K562 (cell line): ENCODE results near the gene WFDC6. TPM values are rescaled to one million over a fixed set of nuclear protein-coding genes. Genes with fewer than 3 reads are reported as not detected.

Experiments
- ATAC-seq: fragments of 200-7000 bp; cut with Tn5 transposase; 3 replicates; pipeline ENCODE4 v1.9.1; 2020; ENCODE audit warnings: moderate library complexity
- BruUV-seq: library from RNA; stranded (reverse); fragments of 400-500 nt; replicated peaks from 2 replicates; lab custom pipeline; 2021; lab: Mats Ljungman, UMichigan
- CTCF ChIA-PET: fragments of 300-600 bp; formaldehyde crosslinking; extraction: SDS; loops from one replicate; lab custom pipeline; 2021; ENCODE audit warnings: low intra/inter-chr PET ratio; lab: Yijun Ruan, JAX
- POLR2A ChIA-PET: fragments of 300-600, 350-650 bp; sonication (Branson Sonifier 250); formaldehyde crosslinking; extraction: SDS; loops from one replicate; lab custom pipeline; 2021; ENCODE audit warnings: antibody characterized with exemption, inconsistent platforms; lab: Yijun Ruan, JAX
- DNase-seq, 4 experiments: peaks; one replicate each; pipeline versions ENCODE4 v3.0.0 to v3.0.0-alpha.2; 2011 to 2018; ENCODE audit warnings: low spot score in 3 of 4, mixed read lengths in 3 of 4; ENCODE audit errors: extremely low read depth in 1 of 4
- FAIRE-seq: peaks from 2 replicates; lab custom pipeline; 2011; peaks lifted over from hg19 to GRCh38; lab: Jason Lieb, UNC
- H2AFZ ChIP-seq: 2 replicates; pipeline ENCODE4 v1.6.0; 2011; ENCODE audit warnings: low read depth, low read length, control low read depth, inconsistent platforms
- H3K27ac ChIP-seq: fragments of 200-600 bp; 3 replicates; pipeline ENCODE4 v1.8.0; 2011; ENCODE audit warnings: low read depth, mild to moderate bottlenecking, control low read depth, inconsistent platforms, low read length, moderate library complexity, mixed read lengths; ENCODE audit errors: extremely low read depth
- H3K27me3 ChIP-seq, 2 experiments: fragments of 300-600 bp in 1 of 2; 2 replicates in 1 of 2; 3 replicates in 1 of 2; pipeline versions ENCODE4 v1.6.0 to v1.8.0; 2011; ENCODE audit warnings: inconsistent platforms in 2 of 2, low read length in 2 of 2, mild to moderate bottlenecking in 1 of 2, mixed read lengths in 1 of 2, moderate library complexity in 1 of 2; ENCODE audit not compliant: control insufficient read depth in 2 of 2, insufficient read depth in 2 of 2
- H3K36me3 ChIP-seq: fragments of 300-600 bp; 3 replicates; pipeline ENCODE4 v1.8.0; 2011; ENCODE audit warnings: mild to moderate bottlenecking, low read length, inconsistent platforms; ENCODE audit not compliant: control insufficient read depth, insufficient read depth
- H3K4me1 ChIP-seq, 2 experiments: fragments of 200-600 bp in 1 of 2; replicated peaks in 1 of 2; 2 replicates in 1 of 2; 3 replicates in 1 of 2; pipeline versions ENCODE4 v1.5.1 to v1.8.0; 2011; ENCODE audit warnings: inconsistent platforms in 2 of 2, low read length in 2 of 2, mild to moderate bottlenecking in 1 of 2, mixed read lengths in 1 of 2, moderate library complexity in 1 of 2; ENCODE audit not compliant: control insufficient read depth in 2 of 2, insufficient read depth in 2 of 2
- H3K4me2 ChIP-seq: 2 replicates; pipeline ENCODE4 v1.6.1; 2011; ENCODE audit warnings: low read length, control low read depth, inconsistent platforms, mixed read lengths; ENCODE audit not compliant: insufficient read depth
- H3K4me3 ChIP-seq: fragments of 200-600 bp; sonication (generic), shearing (Covaris generic); 2 replicates; pipeline ENCODE4 v1.5.1; 2016; ENCODE audit warnings: control low read depth, inconsistent platforms
- H3K79me2 ChIP-seq: fragments of 200-600 bp; 3 replicates; pipeline ENCODE4 v1.8.0; 2011; ENCODE audit warnings: low read length, inconsistent platforms; ENCODE audit not compliant: control insufficient read depth, insufficient read depth
- H3K9ac ChIP-seq, 2 experiments: 2 replicates each; pipeline versions ENCODE4 v1.6.0 to v1.6.1; 2011; ENCODE audit warnings: low read depth in 2 of 2, low read length in 2 of 2, control low read depth in 1 of 2, inconsistent platforms in 1 of 2, mild to moderate bottlenecking in 1 of 2, mixed read lengths in 1 of 2; ENCODE audit not compliant: insufficient read depth in 1 of 2
- H3K9me1 ChIP-seq: one replicate; pipeline ENCODE4 v1.6.0; 2011; ENCODE audit warnings: inconsistent platforms, mild to moderate bottlenecking, low read length, moderate library complexity; ENCODE audit not compliant: control insufficient read depth, insufficient read depth
- H3K9me3 ChIP-seq: replicated peaks from 2 replicates; pipeline ENCODE4 v1.5.1; 2011; ENCODE audit warnings: low read depth, low read length, inconsistent platforms; ENCODE audit not compliant: control insufficient read depth, insufficient read depth
- H4K20me1 ChIP-seq: replicated peaks from 2 replicates; pipeline ENCODE4 v1.6.1; 2011; ENCODE audit warnings: low read length, inconsistent platforms, mixed read lengths; ENCODE audit not compliant: control insufficient read depth, insufficient read depth
- ARHGAP35 ChIP-seq: fragments of 450-650 bp; IDR thresholded peaks from 2 replicates; pipeline ENCODE4 v1.6.1; 2018; ENCODE audit not compliant: partially characterized antibody
- KLF1 ChIP-seq: fragments of 450-650 bp; IDR thresholded peaks from 2 replicates; pipeline ENCODE4 v1.6.1; 2016; ENCODE audit warnings: missing genetic modification characterization, missing compliant biosample characterization
- WGBS: fragments of 100-300 bp; shearing (Covaris generic); methylation state at CpG from one replicate; pipeline ENCODE4 v1.1.6; 2016; ENCODE audit warnings: low coverage, mixed read lengths; ENCODE audit not compliant: insufficient coverage; ENCODE audit errors: missing lambda C conversion rate; 5-methylcytosine and 5-hydroxymethylcytosine counted together
- in situ Hi-C: fragments of 300-500 bp; cut with MboI; formaldehyde crosslinking; loops from 4 replicates; pipeline ENCODE4 v1.15.0; 2018; ENCODE audit warnings: inconsistent platforms, mixed read lengths
- intact Hi-C: fragments of 100-400 bp; cut with micrococcal nuclease; formaldehyde crosslinking; loops from 2 replicates; pipeline ENCODE4 v1.14.2; 2022
- polyA plus RNA-seq, 8 experiments: library from polyadenylated mRNA; depleted of rRNA in 4 of 8; stranded (reverse) in 5 of 8; unstranded in 3 of 8; fragments of >200 nt; fragmentation: Nextera tagmentation in 2 of 8; fragmentation: Illumina TruSeq in 1 of 8; extraction: Ambion mirVana in 2 of 8; extraction: Trizol in 1 of 8; gene quantifications; 2 replicates each; pipeline versions ENCODE4 v1.2.1 to v1.2.3, GENCODE V29; 2011 to 2014; ENCODE audit warnings: inconsistent platforms in 1 of 8, missing spikeins in 1 of 8
- total RNA-seq, 7 experiments: library from RNA; depleted of rRNA in 6 of 7; stranded (reverse); fragments of >200 nt in 6 of 7; fragmentation: Illumina TruSeq in 2 of 7; extraction: Trizol in 2 of 7; gene quantifications; 2 replicates each; pipeline versions ENCODE4 v1.2.1 to v1.2.3, GENCODE V29; 2011 to 2021; ENCODE audit warnings: low replicate concordance in 1 of 7
- TF ChIP-seq, protein P1 (sequence below): IDR thresholded peaks from 2 replicates; pipeline ENCODE4 v1.6.1; 2016; ENCODE audit warnings: missing genetic modification characterization, missing compliant biosample characterization
- TF ChIP-seq, protein P2 (sequence below): fragments of 450-650 bp; IDR thresholded peaks from 2 replicates; pipeline ENCODE4 v1.6.1; 2016; ENCODE audit warnings: low read depth, mild to moderate bottlenecking, moderate library complexity

Gene WFDC6
- total and polyA plus RNA-seq, 9 of the 15 experiments (the other 6 are each of a cell fraction or from before 2014, with no cell fraction given): not detected

DNA sequence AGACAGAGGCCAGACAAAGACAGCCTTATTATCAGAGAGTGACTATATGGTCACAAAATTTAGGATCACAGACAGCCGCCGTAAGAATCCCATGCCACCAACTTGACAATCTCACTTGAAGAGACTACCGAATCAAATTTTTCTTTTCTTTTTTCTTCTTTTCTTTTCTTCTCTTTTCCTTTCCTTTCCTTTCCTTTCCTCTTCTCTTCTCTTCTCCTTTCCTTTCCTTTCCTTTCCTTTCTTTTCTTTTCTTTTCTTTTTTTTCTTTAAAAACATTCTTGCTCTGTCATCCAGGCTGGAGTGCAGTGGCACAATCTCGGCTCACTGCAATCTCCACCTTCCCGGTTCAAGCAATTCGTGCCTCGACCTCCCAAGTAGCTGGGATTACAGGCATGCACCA is 9.1 kb upstream of the WFDC6 start:
- intact Hi-C loops (loop anchor here (10.0 kb wide), 1 partner anchor 234 kb away; no protein-coding TSS in a partner anchor), in situ Hi-C loops (no loop called here)
- WGBS: 3% methylated on average over 7 of the region's 7 CpGs
- Histone ChIP-seq H3K79me2 (no peaks in the 10 kb centered on the region), H3K27me3 (peaks cover 0 to 7% of the 10 kb centered on the region in 2 experiments; a peak in 2 of 5 replicates), H3K9me3 (no peaks in the 10 kb centered on the region), H3K27ac (no peak overlapping the region), H3K4me2 (no peak overlapping the region), H4K20me1 (no peaks in the 10 kb centered on the region), H3K9ac (no peak overlapping the region), H3K36me3 (no peaks in the 10 kb centered on the region), H3K4me3 (no peak overlapping the region), H2AFZ (no peak overlapping the region), H3K4me1 (no peaks in the 10 kb centered on the region), H3K9me1 (no peaks in the 10 kb centered on the region)
- no peak for ATAC-seq
- TF ChIP-seq, protein P1, sequence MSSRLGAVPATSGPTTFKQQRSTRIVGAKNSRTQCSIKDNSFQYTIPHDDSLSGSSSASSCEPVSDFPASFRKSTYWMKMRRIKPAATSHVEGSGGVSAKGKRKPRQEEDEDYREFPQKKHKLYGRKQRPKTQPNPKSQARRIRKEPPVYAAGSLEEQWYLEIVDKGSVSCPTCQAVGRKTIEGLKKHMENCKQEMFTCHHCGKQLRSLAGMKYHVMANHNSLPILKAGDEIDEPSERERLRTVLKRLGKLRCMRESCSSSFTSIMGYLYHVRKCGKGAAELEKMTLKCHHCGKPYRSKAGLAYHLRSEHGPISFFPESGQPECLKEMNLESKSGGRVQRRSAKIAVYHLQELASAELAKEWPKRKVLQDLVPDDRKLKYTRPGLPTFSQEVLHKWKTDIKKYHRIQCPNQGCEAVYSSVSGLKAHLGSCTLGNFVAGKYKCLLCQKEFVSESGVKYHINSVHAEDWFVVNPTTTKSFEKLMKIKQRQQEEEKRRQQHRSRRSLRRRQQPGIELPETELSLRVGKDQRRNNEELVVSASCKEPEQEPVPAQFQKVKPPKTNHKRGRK (tag): peak; percentile 72
- TF ChIP-seq KLF1 (tag) (no peak), ARHGAP35 (no peak)
- TF ChIP-seq, protein P2, sequence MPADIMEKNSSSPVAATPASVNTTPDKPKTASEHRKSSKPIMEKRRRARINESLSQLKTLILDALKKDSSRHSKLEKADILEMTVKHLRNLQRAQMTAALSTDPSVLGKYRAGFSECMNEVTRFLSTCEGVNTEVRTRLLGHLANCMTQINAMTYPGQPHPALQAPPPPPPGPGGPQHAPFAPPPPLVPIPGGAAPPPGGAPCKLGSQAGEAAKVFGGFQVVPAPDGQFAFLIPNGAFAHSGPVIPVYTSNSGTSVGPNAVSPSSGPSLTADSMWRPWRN: no peak
- CTCF ChIA-PET: no interaction called here
- DNase-seq: no peak
- FAIRE-seq: no peak
- POLR2A ChIA-PET: no interaction called here
- no TSS peak for BruUV-seq
